PC-3 (cell line): ENCODE measurements around the gene MLLT10. TPM values are rescaled to one million over a fixed set of nuclear protein-coding genes. Genes with fewer than 3 reads are reported as not detected.
"Not testable (repeated sequence)": the region's sequence is repeated elsewhere in the genome, so short reads cannot be mapped to it uniquely, and the experiment has no call there.

Experiments used
- ATAC-seq: fragments of 200-7000 bp; cut with Tn5 transposase; 2 replicates; pipeline ENCODE4 v1.9.1; 2020; ENCODE audit warnings: mild to moderate bottlenecking, moderate library complexity
- BruUV-seq: library from RNA; stranded (reverse); fragments of 400-500 nt; replicated peaks from 2 replicates; lab custom pipeline; 2021; lab: Mats Ljungman, UMichigan
- CTCF ChIA-PET: fragments of 300-600 bp; sonication (Branson Sonifier 250); formaldehyde crosslinking; loops from one replicate; lab custom pipeline; 2022; ENCODE audit warnings: antibody characterized with exemption; lab: Charles Lee
- POLR2A ChIA-PET: fragments of 300-600 bp; sonication (Branson Sonifier 250); formaldehyde crosslinking; loops from one replicate; lab custom pipeline; 2022; ENCODE audit warnings: antibody characterized with exemption; ENCODE audit not compliant: unreplicated experiment; lab: Charles Lee
- DNase-seq: peaks from one replicate; pipeline ENCODE4 v3.0.0-alpha.2; 2015
- H2AFZ ChIP-seq: fragments of 300-600 bp; sonication (generic); 2 replicates; pipeline ENCODE4 v1.6.0; 2016; ENCODE audit warnings: antibody characterized with exemption, low read length
- H3F3A ChIP-seq: fragments of 300-600 bp; sonication (generic); one replicate; pipeline ENCODE4 v1.6.0; 2017; ENCODE audit warnings: antibody characterized with exemption, low read length, control low read depth, mild to moderate bottlenecking; ENCODE audit not compliant: unreplicated experiment
- H3K27ac ChIP-seq: fragments of 300-600 bp; sonication (generic); 2 replicates; pipeline ENCODE4 v1.5.1; 2016; ENCODE audit warnings: mild to moderate bottlenecking, low read length
- H3K27me3 ChIP-seq: fragments of 300-600 bp; sonication (generic); 2 replicates; pipeline ENCODE4 v1.6.1; 2016; ENCODE audit warnings: low read length, mixed read lengths
- H3K36me3 ChIP-seq: fragments of 300-600 bp; sonication (generic); 2 replicates; pipeline ENCODE4 v1.6.1; 2016; ENCODE audit warnings: low read depth, mixed run types, low read length, mixed read lengths
- H3K4me1 ChIP-seq: fragments of 300-600 bp; sonication (generic); 2 replicates; pipeline ENCODE4 v1.5.1; 2016; ENCODE audit warnings: low read length; ENCODE audit not compliant: insufficient read depth
- H3K4me2 ChIP-seq: fragments of 300-600 bp; sonication (generic); 2 replicates; pipeline ENCODE4 v1.6.0; 2016; ENCODE audit warnings: low read length
- H3K4me3 ChIP-seq: fragments of 300-600 bp; sonication (generic); 2 replicates; pipeline ENCODE4 v1.5.1; 2016; ENCODE audit warnings: mild to moderate bottlenecking, low read length, mixed read lengths
- H3K79me2 ChIP-seq: fragments of 300-600 bp; sonication (generic); 2 replicates; pipeline ENCODE4 v1.6.1; 2017; ENCODE audit warnings: low read length, mixed read lengths
- H3K9ac ChIP-seq: fragments of 300-600 bp; sonication (generic); 2 replicates; pipeline ENCODE4 v1.6.0; 2016; ENCODE audit warnings: mild to moderate bottlenecking, low read length
- H3K9me2 ChIP-seq: fragments of 300-600 bp; sonication (generic); replicated peaks from 2 replicates; pipeline ENCODE4 v1.6.1; 2016; ENCODE audit warnings: mixed run types, low read length, mixed read lengths
- H3K9me3 ChIP-seq: fragments of 300-600 bp; sonication (generic); 2 replicates; pipeline ENCODE4 v1.6.1; 2016; ENCODE audit warnings: low read length, mixed read lengths
- H4K20me1 ChIP-seq: fragments of 300-600 bp; sonication (generic); 2 replicates; pipeline ENCODE4 v1.6.1; 2016; ENCODE audit warnings: low read length, mixed read lengths
- CTCF ChIP-seq: fragments of 300-600 bp; sonication (generic); conservative IDR thresholded peaks from 2 replicates; pipeline ENCODE4 v1.5.1; 2017; ENCODE audit warnings: antibody characterized with exemption, low read depth, mild to moderate bottlenecking, low read length
- EZH2 ChIP-seq: fragments of 300-600 bp; sonication (generic); IDR thresholded peaks from one replicate; pipeline ENCODE4 v1.6.1; 2017; ENCODE audit warnings: antibody characterized with exemption, mild to moderate bottlenecking, low read length; ENCODE audit not compliant: unreplicated experiment
- EZH2phosphoT487 ChIP-seq: fragments of 300-600 bp; sonication (generic); IDR thresholded peaks from 2 replicates; pipeline ENCODE4 v1.6.1; 2018; ENCODE audit warnings: mild to moderate bottlenecking, antibody characterized with exemption, low read length, borderline replicate concordance
- intact Hi-C: fragments of 100-400 bp; cut with micrococcal nuclease; formaldehyde crosslinking; loops from 2 replicates; pipeline ENCODE4 v1.9.0; 2023
- total RNA-seq: library from RNA; depleted of rRNA; stranded (reverse); fragments of >200 nt; gene quantifications from 2 replicates; pipeline ENCODE4 v1.2.3, GENCODE V29; 2014

The MLLT10 gene
- total RNA-seq, 1 experiment from 2014 or later: 32.5 TPM

DNA sequence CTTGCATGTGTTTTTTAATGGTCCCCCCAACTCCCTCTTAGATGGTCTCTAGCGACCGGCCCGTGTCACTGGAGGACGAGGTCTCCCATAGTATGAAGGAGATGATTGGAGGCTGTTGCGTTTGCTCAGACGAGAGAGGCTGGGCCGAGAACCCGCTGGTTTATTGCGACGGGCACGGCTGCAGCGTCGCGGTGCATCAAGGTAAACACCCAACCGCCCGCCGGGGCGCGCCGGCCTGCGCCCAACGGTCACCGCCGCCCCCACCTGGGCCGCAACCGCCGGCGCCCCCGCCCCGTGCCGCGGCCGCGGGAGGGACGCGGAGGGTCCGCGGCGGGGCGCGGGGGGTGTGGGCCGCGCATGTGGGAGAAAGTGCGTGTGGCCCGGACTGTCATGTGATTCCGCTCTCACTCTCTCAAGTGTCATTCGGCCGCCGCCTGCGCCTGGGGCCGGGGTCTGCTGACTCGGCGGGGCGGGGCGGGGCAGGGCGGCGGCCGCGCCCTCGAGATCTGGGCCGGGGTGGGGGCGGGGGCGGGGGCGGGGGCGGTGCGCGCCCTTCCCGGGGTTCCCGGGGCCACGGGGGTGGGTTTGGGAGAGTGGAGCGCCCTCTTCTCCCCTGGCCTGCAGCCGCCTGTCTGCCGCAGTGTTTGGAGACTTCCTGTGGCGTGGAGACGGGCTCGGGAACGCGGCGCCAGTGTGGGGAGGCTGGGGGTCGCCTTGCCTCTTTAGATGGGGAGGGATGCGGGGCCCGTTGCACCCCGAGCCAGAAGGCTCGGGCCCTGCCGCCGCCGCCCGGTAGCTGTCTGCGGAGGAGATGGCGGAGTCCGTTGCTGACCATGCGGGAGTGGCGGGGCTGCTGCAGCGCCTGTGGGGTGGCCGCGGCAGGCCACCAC is 817 bp downstream of the MLLT10 start:
- no peaks in the 10 kb centered on the region for H3K27me3 ChIP-seq
- DNase-seq (peak; percentile 37), ATAC-seq (peak; percentile 37)
- CTCF ChIA-PET: no interaction called here
- peak overlapping the region; percentile 57; the same call in 1 of the 2 replicates for H2AFZ ChIP-seq
- peak overlapping the region; percentile 74 for H3K9ac ChIP-seq
- no peaks in the 10 kb centered on the region for H3K9me2 ChIP-seq
- no peaks in the 10 kb centered on the region for H4K20me1 ChIP-seq
- POLR2A ChIA-PET: no interaction called here
- H3K36me3 ChIP-seq: peaks cover 7% of the 10 kb centered on the region
- no peaks in the 10 kb centered on the region for H3K9me3 ChIP-seq
- peak overlapping the region; percentile 48 for H3K27ac ChIP-seq
- peaks cover 39% of the 10 kb centered on the region for H3K79me2 ChIP-seq
- peaks cover 7% of the 10 kb centered on the region; the same call in 1 of the 2 replicates for H3K4me1 ChIP-seq
- H3F3A ChIP-seq: no peaks in the 10 kb centered on the region
- no peak for TF ChIP-seq EZH2
- no peak for TF ChIP-seq EZH2phosphoT487
- TF ChIP-seq CTCF: no peak
- intact Hi-C loops: no loop called here
- no TSS peak for BruUV-seq
- H3K4me2 ChIP-seq: peak overlapping the region; percentile 88
- H3K4me3 ChIP-seq: peak overlapping the region; percentile 80

- Histone ChIP-seq H3K9me2 (no peaks in the 10 kb centered on the region), H3K36me3 (peaks cover 7% of the 10 kb centered on the region), H3F3A (no peaks in the 10 kb centered on the region), H3K27me3 (no peaks in the 10 kb centered on the region), H3K4me3 (peak overlapping the region; percentile 80), H4K20me1 (no peaks in the 10 kb centered on the region), H3K79me2 (peaks cover 39% of the 10 kb centered on the region), H3K4me1 (peaks cover 7% of the 10 kb centered on the region; the same call in 1 of the 2 replicates), H3K4me2 (peak overlapping the region; percentile 88), H3K27ac (peak overlapping the region; percentile 48), H3K9me3 (no peaks in the 10 kb centered on the region), H2AFZ (peak overlapping the region; percentile 57; the same call in 1 of the 2 replicates), H3K9ac (peak overlapping the region; percentile 74)
- TSS peak; percentile 40 for BruUV-seq
- ChIA-PET CTCF (no interaction called here), POLR2A (no interaction called here)
- DNase-seq (peak; percentile 3), ATAC-seq (no peak)
- intact Hi-C loops: no loop called here
- TF ChIP-seq EZH2 (no peak), CTCF (no peak), EZH2phosphoT487 (no peak)
These were observed 1.5 kb downstream of the MLLT10 start for GRCh38 chr10:21535494-21535965.

DNA sequence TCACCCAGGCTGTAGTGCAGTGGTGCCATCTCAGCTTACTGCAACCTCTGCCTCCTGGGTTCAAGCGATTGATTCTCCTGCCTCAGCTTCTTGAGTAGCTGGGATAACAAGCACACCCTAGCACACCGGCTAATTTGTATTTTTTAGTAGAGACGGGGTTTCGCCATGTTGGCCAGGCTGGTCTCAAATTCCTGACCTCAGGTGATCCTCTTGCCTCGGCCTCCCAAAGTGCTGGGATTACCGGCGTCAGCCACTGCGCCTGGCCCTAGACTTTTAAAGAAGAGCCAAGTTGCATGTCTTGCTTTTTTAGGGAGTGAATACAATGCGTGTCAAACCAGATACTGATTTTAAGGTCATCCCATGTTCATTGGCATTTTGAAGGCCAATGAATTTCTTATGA is 1.9 kb downstream of the MLLT10 start:
- CTCF ChIA-PET: not testable (repeated sequence)

More for the DNA sequence above, 1.9 kb downstream of the MLLT10 start:
- intact Hi-C loops, ATAC-seq, POLR2A ChIA-PET, BruUV-seq, H3K27ac ChIP-seq, H3K27me3 ChIP-seq, H3K9me3 ChIP-seq, DNase-seq, H4K20me1 ChIP-seq, H2AFZ ChIP-seq, H3K9me2 ChIP-seq, H3K9ac ChIP-seq, H3F3A ChIP-seq, H3K4me1 ChIP-seq, H3K36me3 ChIP-seq: not testable (repeated sequence)
- H3K79me2 ChIP-seq: peaks cover 39% of the 10 kb centered on the region
- peak overlapping the region; percentile 88; the same call in 1 of the 2 replicates for H3K4me2 ChIP-seq
- H3K4me3 ChIP-seq: peak overlapping the region; percentile 80
